NCI-H1092 treated with DMSO at 0.1 percent for 48 hours (cell line): ENCODE data around the gene LAMA4.
"Not testable (repeated sequence)": the region's sequence is repeated elsewhere in the genome, so short reads cannot be mapped to it uniquely, and the experiment has no call there.

Experiments used
- DNase-seq: peaks from one replicate; lab custom pipeline; 2025; lab: John Stamatoyannopoulos, UW

LAMA4 gene

GRCh38 chr6:112149719-112150263 is 104.6 kb downstream of the LAMA4 start:
- no peak for DNase-seq

- no peak for DNase-seq
Measured at GRCh38 chr6:112149236-112149635, 105.1 kb downstream of the LAMA4 start.

- no peak for DNase-seq
Measured at GRCh38 chr6:112148103-112148502, 106.3 kb downstream of the LAMA4 start.

- DNase-seq, result no peak
Measured at GRCh38 chr6:112145080-112145573, 109.2 kb downstream of the LAMA4 start.

GRCh38 chr6:112144145-112144926 is 110.0 kb downstream of the LAMA4 start:
- DNase-seq, result no peak

GRCh38 chr6:112141707-112142106 is 112.7 kb downstream of the LAMA4 start:
- DNase-seq, result no peak

- no peak for DNase-seq
Measured at GRCh38 chr6:112139052-112139451, 115.3 kb downstream of the LAMA4 start.

- DNase-seq, result no peak
Measured at GRCh38 chr6:112130878-112131277, 123.5 kb downstream of the LAMA4 start.

GRCh38 chr6:112128208-112128607 is 126.2 kb downstream of the LAMA4 start:
- no peak for DNase-seq

GRCh38 chr6:112123982-112124381 is 130.4 kb downstream of the LAMA4 start:
- no peak for DNase-seq

- no peak for DNase-seq
Measured at GRCh38 chr6:112122756-112123155, 131.6 kb downstream of the LAMA4 start.

GRCh38 chr6:112118034-112118433 is 136.3 kb downstream of the LAMA4 start:
- DNase-seq, result no peak

GRCh38 chr6:112117554-112117953 is 136.8 kb downstream of the LAMA4 start:
- no peak for DNase-seq

GRCh38 chr6:112116221-112116620 is 138.1 kb downstream of the LAMA4 start:
- no peak for DNase-seq

GRCh38 chr6:112114577-112115223 is 139.7 kb downstream of the LAMA4 start:
- no peak for DNase-seq

GRCh38 chr6:112113918-112114317 is 140.4 kb downstream of the LAMA4 start:
- DNase-seq, result no peak

GRCh38 chr6:112113431-112113830 is 140.9 kb downstream of the LAMA4 start:
- no peak for DNase-seq

- no peak for DNase-seq
Measured at GRCh38 chr6:112109262-112109661, 145.1 kb downstream of the LAMA4 start.

GRCh38 chr6:112106562-112106961 is 147.8 kb downstream of the LAMA4 start:
- DNase-seq, result no peak

GRCh38 chr6:112106026-112106425 is 148.3 kb downstream of the LAMA4 start:
- DNase-seq, result not testable (repeated sequence)

- DNase-seq, result no peak
Measured at GRCh38 chr6:112100561-112100960, 153.8 kb downstream of the LAMA4 start.

GRCh38 chr6:112096901-112097300 is 157.5 kb downstream of the LAMA4 start:
- no peak for DNase-seq

GRCh38 chr6:112087916-112088315 is 166.5 kb downstream of the LAMA4 start:
- DNase-seq, result no peak
